SK-N-SH (cell line): Measurements from ENCODE around the gene IGSF9. TPM values are rescaled to one million over a fixed set of nuclear protein-coding genes. Genes with fewer than 3 reads are reported as not detected.

Experiments used
- CTCF ChIA-PET: fragments of 300-600, 350-600 bp; formaldehyde crosslinking; extraction: SDS; loops from one replicate; lab custom pipeline; 2021; lab: Yijun Ruan, JAX
- POLR2A ChIA-PET: fragments of 350-600 bp; sonication (Branson Sonifier 250); formaldehyde crosslinking; extraction: SDS; loops from one replicate; lab custom pipeline; 2020; ENCODE audit warnings: antibody characterized with exemption, inconsistent platforms; lab: Yijun Ruan, JAX
- DNase-seq: peaks from one replicate; pipeline ENCODE4 v3.0.0; 2012
- H2AFZ ChIP-seq: fragments of 200-600 bp; sonication (generic); 2 replicates; pipeline ENCODE4 v1.8.1; 2016; ENCODE audit warnings: antibody characterized with exemption, mild to moderate bottlenecking, low read depth
- H3F3A ChIP-seq: fragments of 200-600 bp; sonication (generic); replicated peaks from 2 replicates; pipeline ENCODE3; 2016; ENCODE audit warnings: antibody characterized with exemption, mild to moderate bottlenecking; ENCODE audit not compliant: insufficient read depth
- H3K27ac ChIP-seq, 2 experiments: fragments of 200-500 bp in 1 of 2; fragments of 200-600 bp in 1 of 2; sonication (Bioruptor generic) in 1 of 2; sonication (generic), shearing (Covaris generic) in 1 of 2; 2 replicates each; pipeline versions ENCODE4 v1.5.1 to v1.6.1; 2014 to 2016; ENCODE audit warnings: low read depth in 2 of 2, inconsistent platforms in 1 of 2, low read length in 1 of 2, mild to moderate bottlenecking in 1 of 2, mixed read lengths in 1 of 2
- H3K27me3 ChIP-seq: fragments of 200-600 bp; sonication (generic), shearing (Covaris generic); 2 replicates; pipeline ENCODE4 v1.6.1; 2016; ENCODE audit warnings: mixed run types; ENCODE audit not compliant: insufficient read depth
- H3K36me3 ChIP-seq, 2 experiments: fragments of 200-500 bp in 1 of 2; fragments of 200-600 bp in 1 of 2; sonication (Bioruptor generic) in 1 of 2; sonication (generic) in 1 of 2; replicated peaks in 1 of 2; 2 replicates each; pipeline versions ENCODE3 to v1.5.1; 2014 to 2016; ENCODE audit warnings: low read length in 1 of 2, mild to moderate bottlenecking in 1 of 2; ENCODE audit not compliant: insufficient read depth in 2 of 2, control insufficient read depth in 1 of 2
- H3K4me1 ChIP-seq, 2 experiments: fragments of 200-500 bp in 1 of 2; fragments of 200-600 bp in 1 of 2; sonication (Bioruptor generic) in 1 of 2; sonication (generic), shearing (Covaris generic) in 1 of 2; 2 replicates each; pipeline versions ENCODE4 v1.5.1 to v1.6.1; 2014 to 2016; ENCODE audit warnings: low read depth in 1 of 2, low read length in 1 of 2, mixed run types in 1 of 2; ENCODE audit not compliant: insufficient read depth in 2 of 2, control insufficient read depth in 1 of 2
- H3K4me2 ChIP-seq: fragments of 200-600 bp; sonication (generic), shearing (Covaris generic); 2 replicates; pipeline ENCODE4 v1.6.1; 2017; ENCODE audit warnings: mixed run types
- H3K4me3 ChIP-seq, 2 experiments: fragments of 200-500 bp in 1 of 2; fragments of 200-600 bp in 1 of 2; sonication (Bioruptor generic) in 1 of 2; sonication (generic), shearing (Covaris generic) in 1 of 2; 2 replicates each; pipeline versions ENCODE4 v1.5.1 to v1.8.1; 2014 to 2016; ENCODE audit warnings: low read depth in 2 of 2, inconsistent platforms in 1 of 2, low read length in 1 of 2, mild to moderate bottlenecking in 1 of 2, mixed read lengths in 1 of 2, moderate library complexity in 1 of 2
- H3K79me2 ChIP-seq: fragments of 200-600 bp; sonication (generic); 2 replicates; pipeline ENCODE4 v1.8.1; 2017; ENCODE audit warnings: mild to moderate bottlenecking; ENCODE audit not compliant: insufficient read depth
- H3K9ac ChIP-seq: fragments of 200-600 bp; sonication (generic); 2 replicates; pipeline ENCODE4 v1.6.1; 2017; ENCODE audit warnings: mixed run types
- H3K9me2 ChIP-seq: fragments of 200-600 bp; sonication (generic); 2 replicates; pipeline ENCODE4 v1.6.1; 2017; ENCODE audit warnings: mixed run types
- H3K9me3 ChIP-seq: fragments of 200-600 bp; sonication (generic); 2 replicates; pipeline ENCODE4 v1.6.1; 2017; ENCODE audit warnings: mixed run types, mild to moderate bottlenecking, moderate library complexity
- H4K20me1 ChIP-seq: fragments of 200-600 bp; sonication (generic); 2 replicates; pipeline ENCODE4 v1.6.1; 2017; ENCODE audit warnings: mild to moderate bottlenecking, mixed run types; ENCODE audit not compliant: insufficient read depth
- CHD2 ChIP-seq: fragments of 150-350 bp; IDR thresholded peaks from 2 replicates; pipeline ENCODE4 v1.6.1; 2018; ENCODE audit warnings: low read length; ENCODE audit not compliant: partially characterized antibody
- ELF1 ChIP-seq: IDR thresholded peaks from 2 replicates; pipeline ENCODE4 v1.4.0; 2012
- EZH2phosphoT487 ChIP-seq: fragments of 200-600 bp; sonication (generic); IDR thresholded peaks from 2 replicates; pipeline ENCODE4 v1.6.1; 2017; ENCODE audit warnings: low read depth, mixed run types, mild to moderate bottlenecking, antibody characterized with exemption, moderate library complexity, borderline replicate concordance
- FOSL2 ChIP-seq: IDR thresholded peaks from 2 replicates; pipeline ENCODE4 v1.4.0; 2012; ENCODE audit warnings: low read depth, mild to moderate bottlenecking, moderate library complexity, borderline replicate concordance
- FOXM1 ChIP-seq: IDR thresholded peaks from 2 replicates; pipeline ENCODE4 v1.4.0; 2012; ENCODE audit warnings: low read depth, mild to moderate bottlenecking
- GABPA ChIP-seq: IDR thresholded peaks from 2 replicates; pipeline ENCODE4 v1.4.0; 2012; ENCODE audit warnings: low read depth, mild to moderate bottlenecking
- MXI1 ChIP-seq: IDR thresholded peaks from 2 replicates; pipeline ENCODE4 v1.6.1; 2012; ENCODE audit warnings: mild to moderate bottlenecking, low read depth, low read length, improper control_type of control experiment
- NFIC ChIP-seq: IDR thresholded peaks from 2 replicates; pipeline ENCODE4 v1.4.0; 2012; ENCODE audit warnings: borderline replicate concordance
- NRF1 ChIP-seq: IDR thresholded peaks from 2 replicates; pipeline ENCODE4 v1.6.1; 2012; ENCODE audit warnings: low read depth, mild to moderate bottlenecking, low read length
- RAD21 ChIP-seq: IDR thresholded peaks from 2 replicates; pipeline ENCODE4 v1.6.1; 2012; ENCODE audit warnings: mild to moderate bottlenecking, low read length
- RFX5 ChIP-seq: IDR thresholded peaks from 2 replicates; pipeline ENCODE4 v1.6.1; 2012; ENCODE audit warnings: mild to moderate bottlenecking, improper control_type of control experiment, low read length
- RXRA ChIP-seq: IDR thresholded peaks from 2 replicates; pipeline ENCODE4 v1.4.0; 2012; ENCODE audit warnings: low read depth, mild to moderate bottlenecking, borderline replicate concordance
- SIN3A ChIP-seq: IDR thresholded peaks from 2 replicates; pipeline ENCODE4 v1.6.1; 2012; ENCODE audit warnings: low read depth, mild to moderate bottlenecking, low read length, moderate library complexity, borderline replicate concordance
- TCF12 ChIP-seq: IDR thresholded peaks from 2 replicates; pipeline ENCODE4 v1.4.0; 2012
- YY1 ChIP-seq: IDR thresholded peaks from 2 replicates; pipeline ENCODE4 v1.4.0; 2012; ENCODE audit warnings: low read depth, mild to moderate bottlenecking
- whole genome bisulfite sequencing: methylation state at CpG from one replicate; pipeline ENCODE4 v1.1.6; 2017; ENCODE audit warnings: low lambda C conversion rate; 5-methylcytosine and 5-hydroxymethylcytosine counted together
- polyA plus RNA-seq, 3 experiments: library from polyadenylated mRNA; depleted of rRNA; stranded (reverse); fragments of >200 nt; gene quantifications; 2 replicates each; pipeline ENCODE4 v1.2.3, GENCODE V29; 2012
- TF ChIP-seq, protein P1 (sequence below): fragments of 150-350 bp; IDR thresholded peaks from 2 replicates; pipeline ENCODE4 v1.6.1; 2017; ENCODE audit warnings: antibody characterized with exemption, low read length, low read depth, borderline replicate concordance
- TF ChIP-seq, protein P2 (sequence below): IDR thresholded peaks from 2 replicates; pipeline ENCODE4 v1.6.1; 2012; ENCODE audit warnings: mild to moderate bottlenecking, low read depth, low read length, moderate library complexity
- TF ChIP-seq, protein P3 (sequence below): IDR thresholded peaks from 2 replicates; pipeline ENCODE4 v1.4.0; 2012; ENCODE audit warnings: low read depth, borderline replicate concordance
- TF ChIP-seq, protein P4 (sequence below): IDR thresholded peaks from 2 replicates; pipeline ENCODE4 v1.4.0; 2012; ENCODE audit warnings: low read depth
- TF ChIP-seq, protein P5 (sequence below): fragments of 150-350 bp; IDR thresholded peaks from 2 replicates; pipeline ENCODE4 v1.6.1; 2016; ENCODE audit warnings: mild to moderate bottlenecking, low read depth, low read length

IGSF9 gene
- polyA plus RNA-seq, 1 of the 3 experiments (the other 2 are of a cell fraction): 2.4 TPM

DNA sequence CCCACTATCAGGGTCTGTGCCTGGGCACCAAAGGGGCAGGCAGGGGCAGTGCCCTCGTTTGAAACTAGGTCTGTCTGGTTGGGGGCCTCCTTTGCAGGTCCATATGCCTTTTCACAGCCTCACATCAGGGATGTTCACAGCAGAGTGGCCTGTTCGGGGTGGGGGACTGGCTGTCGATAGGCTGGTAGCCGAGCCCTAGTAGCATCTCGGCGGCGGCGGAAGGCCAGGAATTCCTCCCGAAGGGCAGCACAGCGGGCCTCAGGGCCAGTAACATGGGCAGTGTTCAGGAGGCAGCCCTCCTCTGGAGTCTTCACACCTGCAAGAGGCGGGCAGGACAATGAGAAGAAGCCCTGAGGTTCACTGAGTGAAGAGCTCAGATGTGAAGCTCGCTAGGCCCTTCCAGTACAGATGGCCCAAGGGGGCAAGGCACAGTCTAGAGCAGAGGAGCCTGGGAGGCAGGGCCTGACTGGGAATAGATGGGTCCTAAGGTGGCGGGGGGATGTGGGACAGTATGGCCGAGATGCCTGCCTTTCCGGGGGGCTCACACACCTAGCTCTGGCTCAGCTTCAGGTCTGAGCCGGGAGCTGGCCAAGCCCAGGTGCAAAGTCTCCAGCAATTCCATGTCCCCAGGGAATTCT is 18.1 kb downstream of the IGSF9 start:
- H3K9ac ChIP-seq: no peak overlapping the region
- no peak for TF ChIP-seq YY1
- TF ChIP-seq TCF12: no peak
- TF ChIP-seq NRF1: no peak
- TF ChIP-seq FOXM1: no peak
- TF ChIP-seq, protein P1, sequence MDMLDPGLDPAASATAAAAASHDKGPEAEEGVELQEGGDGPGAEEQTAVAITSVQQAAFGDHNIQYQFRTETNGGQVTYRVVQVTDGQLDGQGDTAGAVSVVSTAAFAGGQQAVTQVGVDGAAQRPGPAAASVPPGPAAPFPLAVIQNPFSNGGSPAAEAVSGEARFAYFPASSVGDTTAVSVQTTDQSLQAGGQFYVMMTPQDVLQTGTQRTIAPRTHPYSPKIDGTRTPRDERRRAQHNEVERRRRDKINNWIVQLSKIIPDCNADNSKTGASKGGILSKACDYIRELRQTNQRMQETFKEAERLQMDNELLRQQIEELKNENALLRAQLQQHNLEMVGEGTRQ: no peak
- TF ChIP-seq, protein P2, sequence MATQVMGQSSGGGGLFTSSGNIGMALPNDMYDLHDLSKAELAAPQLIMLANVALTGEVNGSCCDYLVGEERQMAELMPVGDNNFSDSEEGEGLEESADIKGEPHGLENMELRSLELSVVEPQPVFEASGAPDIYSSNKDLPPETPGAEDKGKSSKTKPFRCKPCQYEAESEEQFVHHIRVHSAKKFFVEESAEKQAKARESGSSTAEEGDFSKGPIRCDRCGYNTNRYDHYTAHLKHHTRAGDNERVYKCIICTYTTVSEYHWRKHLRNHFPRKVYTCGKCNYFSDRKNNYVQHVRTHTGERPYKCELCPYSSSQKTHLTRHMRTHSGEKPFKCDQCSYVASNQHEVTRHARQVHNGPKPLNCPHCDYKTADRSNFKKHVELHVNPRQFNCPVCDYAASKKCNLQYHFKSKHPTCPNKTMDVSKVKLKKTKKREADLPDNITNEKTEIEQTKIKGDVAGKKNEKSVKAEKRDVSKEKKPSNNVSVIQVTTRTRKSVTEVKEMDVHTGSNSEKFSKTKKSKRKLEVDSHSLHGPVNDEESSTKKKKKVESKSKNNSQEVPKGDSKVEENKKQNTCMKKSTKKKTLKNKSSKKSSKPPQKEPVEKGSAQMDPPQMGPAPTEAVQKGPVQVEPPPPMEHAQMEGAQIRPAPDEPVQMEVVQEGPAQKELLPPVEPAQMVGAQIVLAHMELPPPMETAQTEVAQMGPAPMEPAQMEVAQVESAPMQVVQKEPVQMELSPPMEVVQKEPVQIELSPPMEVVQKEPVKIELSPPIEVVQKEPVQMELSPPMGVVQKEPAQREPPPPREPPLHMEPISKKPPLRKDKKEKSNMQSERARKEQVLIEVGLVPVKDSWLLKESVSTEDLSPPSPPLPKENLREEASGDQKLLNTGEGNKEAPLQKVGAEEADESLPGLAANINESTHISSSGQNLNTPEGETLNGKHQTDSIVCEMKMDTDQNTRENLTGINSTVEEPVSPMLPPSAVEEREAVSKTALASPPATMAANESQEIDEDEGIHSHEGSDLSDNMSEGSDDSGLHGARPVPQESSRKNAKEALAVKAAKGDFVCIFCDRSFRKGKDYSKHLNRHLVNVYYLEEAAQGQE: no peak
- TF ChIP-seq EZH2phosphoT487: no peak
- no peak for TF ChIP-seq SIN3A
- TF ChIP-seq RFX5: no peak
- no peak for TF ChIP-seq RAD21
- TF ChIP-seq ELF1: no peak
- no peak for TF ChIP-seq MXI1
- TF ChIP-seq, protein P3, sequence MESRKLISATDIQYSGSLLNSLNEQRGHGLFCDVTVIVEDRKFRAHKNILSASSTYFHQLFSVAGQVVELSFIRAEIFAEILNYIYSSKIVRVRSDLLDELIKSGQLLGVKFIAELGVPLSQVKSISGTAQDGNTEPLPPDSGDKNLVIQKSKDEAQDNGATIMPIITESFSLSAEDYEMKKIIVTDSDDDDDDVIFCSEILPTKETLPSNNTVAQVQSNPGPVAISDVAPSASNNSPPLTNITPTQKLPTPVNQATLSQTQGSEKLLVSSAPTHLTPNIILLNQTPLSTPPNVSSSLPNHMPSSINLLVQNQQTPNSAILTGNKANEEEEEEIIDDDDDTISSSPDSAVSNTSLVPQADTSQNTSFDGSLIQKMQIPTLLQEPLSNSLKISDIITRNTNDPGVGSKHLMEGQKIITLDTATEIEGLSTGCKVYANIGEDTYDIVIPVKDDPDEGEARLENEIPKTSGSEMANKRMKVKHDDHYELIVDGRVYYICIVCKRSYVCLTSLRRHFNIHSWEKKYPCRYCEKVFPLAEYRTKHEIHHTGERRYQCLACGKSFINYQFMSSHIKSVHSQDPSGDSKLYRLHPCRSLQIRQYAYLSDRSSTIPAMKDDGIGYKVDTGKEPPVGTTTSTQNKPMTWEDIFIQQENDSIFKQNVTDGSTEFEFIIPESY: no peak
- TF ChIP-seq CHD2: no peak
- TF ChIP-seq NFIC: no peak
- TF ChIP-seq, protein P4, sequence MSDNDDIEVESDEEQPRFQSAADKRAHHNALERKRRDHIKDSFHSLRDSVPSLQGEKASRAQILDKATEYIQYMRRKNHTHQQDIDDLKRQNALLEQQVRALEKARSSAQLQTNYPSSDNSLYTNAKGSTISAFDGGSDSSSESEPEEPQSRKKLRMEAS: no peak
- TF ChIP-seq GABPA: no peak
- TF ChIP-seq, protein P5, sequence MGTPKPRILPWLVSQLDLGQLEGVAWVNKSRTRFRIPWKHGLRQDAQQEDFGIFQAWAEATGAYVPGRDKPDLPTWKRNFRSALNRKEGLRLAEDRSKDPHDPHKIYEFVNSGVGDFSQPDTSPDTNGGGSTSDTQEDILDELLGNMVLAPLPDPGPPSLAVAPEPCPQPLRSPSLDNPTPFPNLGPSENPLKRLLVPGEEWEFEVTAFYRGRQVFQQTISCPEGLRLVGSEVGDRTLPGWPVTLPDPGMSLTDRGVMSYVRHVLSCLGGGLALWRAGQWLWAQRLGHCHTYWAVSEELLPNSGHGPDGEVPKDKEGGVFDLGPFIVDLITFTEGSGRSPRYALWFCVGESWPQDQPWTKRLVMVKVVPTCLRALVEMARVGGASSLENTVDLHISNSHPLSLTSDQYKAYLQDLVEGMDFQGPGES: no peak
- no peak for TF ChIP-seq RXRA
- TF ChIP-seq FOSL2: no peak
- TF ChIP-seq, all 33 proteins: peak for 0
- Histone ChIP-seq H3K36me3 (no peaks in the 10 kb centered on the region), H4K20me1 (peaks cover 12% of the 10 kb centered on the region), H3K9me2 (no peaks in the 10 kb centered on the region), H3K4me2 (no peak overlapping the region), H3K9me3 (no peaks in the 10 kb centered on the region), H3K27ac (no peak overlapping the region), H3K4me1 (peaks cover 9 to 27% of the 10 kb centered on the region in 2 experiments; a peak in 2 of 4 replicates), H3K4me3 (no peak overlapping the region), H2AFZ (no peak overlapping the region), H3K27me3 (no peaks in the 10 kb centered on the region), H3F3A (no peaks in the 10 kb centered on the region), H3K79me2 (peaks cover 40% of the 10 kb centered on the region)
- DNase-seq: no peak
- POLR2A ChIA-PET: no interaction called here
- 91% methylated on average over 13 of the region's 16 CpGs for WGBS
- CTCF ChIA-PET: interaction anchor here (2.5 to 22.3 kb wide), 2 partner anchors 9 to 79 kb away, joined by 17 to 460 read pairs; no protein-coding TSS in a partner anchor
